ENCODE results near the gene RPL39L.
"Not testable (repeated sequence)": the region's sequence is repeated elsewhere in the genome, so short reads cannot be mapped to it uniquely, and the experiment has no call there.

Gene RPL39L

DNA sequence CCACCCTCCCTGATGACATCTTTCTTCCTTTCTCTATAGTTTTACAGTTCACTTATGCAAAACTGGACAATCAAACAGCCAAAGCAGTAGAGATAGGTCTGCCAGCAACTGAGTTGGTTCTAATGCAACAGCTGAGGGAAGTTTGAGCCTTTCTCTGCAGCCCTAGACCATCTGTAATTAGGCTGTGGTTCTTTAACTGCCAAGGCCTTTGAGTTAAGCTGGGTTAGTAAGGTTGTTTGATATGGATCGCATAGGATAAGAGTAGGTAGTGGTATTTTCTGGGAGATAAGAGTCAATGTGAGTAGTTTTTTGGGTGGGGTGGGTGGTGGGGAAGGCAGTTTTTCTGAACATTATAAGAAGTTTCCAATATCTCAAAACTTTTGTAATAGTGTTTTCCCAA, 3.0 kb downstream of the RPL39L start:
- no peak for DNase-seq

GRCh38 chr3:187135172-187135690, 4.1 kb downstream of the RPL39L start:
- not testable (repeated sequence) for DNase-seq

- not testable (repeated sequence) for DNase-seq
These were observed 6.1 kb downstream of the RPL39L start for GRCh38 chr3:187133181-187133580.

DNA sequence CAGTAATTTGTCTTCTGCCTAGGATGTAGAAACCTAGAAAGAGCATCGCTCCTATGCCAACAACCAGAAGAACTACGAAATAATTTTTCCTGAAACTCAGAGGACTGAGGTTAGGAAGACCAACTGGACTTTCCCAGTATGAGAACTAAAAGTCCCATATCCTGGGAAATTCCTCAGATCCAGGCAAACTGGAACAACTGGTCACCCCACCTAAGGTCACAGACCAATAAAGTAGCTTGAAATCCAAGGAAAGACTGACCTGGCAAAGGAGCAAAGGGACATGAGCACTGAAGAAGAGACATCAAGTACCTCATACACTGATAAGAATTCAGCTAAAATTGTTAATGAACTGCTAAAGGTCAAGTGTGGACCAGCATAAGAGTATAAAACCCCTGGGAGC, 6.6 kb downstream of the RPL39L start:
- no peak for DNase-seq

GRCh38 chr3:187131981-187132380, 7.3 kb downstream of the RPL39L start:
- DNase-seq: no peak

DNA sequence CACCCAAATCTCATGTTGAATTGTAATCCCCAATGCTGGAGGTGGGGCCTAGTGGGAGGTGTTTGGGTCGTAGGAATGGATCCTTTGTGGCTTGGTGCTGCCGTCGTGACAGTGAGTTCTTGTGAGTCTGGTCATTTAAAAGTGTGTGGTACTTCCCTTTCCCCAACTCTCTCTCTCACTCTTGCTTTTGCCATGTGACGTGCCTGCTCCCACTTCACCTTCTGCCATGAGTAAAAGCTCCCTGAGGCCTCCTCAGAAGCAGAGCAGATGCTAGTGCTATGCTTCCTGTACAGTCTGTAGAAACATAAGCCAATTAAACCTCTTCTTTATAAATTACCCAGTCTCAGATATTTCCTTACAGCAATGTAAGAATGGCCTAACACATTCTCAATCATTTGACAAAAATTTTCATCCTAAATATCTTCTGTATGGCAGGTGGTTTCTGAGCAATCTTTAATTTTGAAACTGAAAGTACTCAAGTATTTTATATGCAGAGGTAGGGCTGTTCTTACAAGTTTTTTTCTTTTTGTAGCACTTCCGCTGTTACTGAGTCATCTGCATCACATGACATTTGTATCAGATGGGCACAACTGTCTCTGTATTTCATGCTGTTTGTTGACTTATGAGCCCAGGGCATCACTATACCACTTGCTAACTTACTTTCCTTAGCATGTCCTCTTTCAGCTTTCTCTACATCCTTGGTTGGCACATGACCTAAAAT, 8.8 kb downstream of the RPL39L start:
- peak; percentile 21 for DNase-seq

GRCh38 chr3:187125319-187126031, 13.8 kb downstream of the RPL39L start:
- no peak for DNase-seq

DNA sequence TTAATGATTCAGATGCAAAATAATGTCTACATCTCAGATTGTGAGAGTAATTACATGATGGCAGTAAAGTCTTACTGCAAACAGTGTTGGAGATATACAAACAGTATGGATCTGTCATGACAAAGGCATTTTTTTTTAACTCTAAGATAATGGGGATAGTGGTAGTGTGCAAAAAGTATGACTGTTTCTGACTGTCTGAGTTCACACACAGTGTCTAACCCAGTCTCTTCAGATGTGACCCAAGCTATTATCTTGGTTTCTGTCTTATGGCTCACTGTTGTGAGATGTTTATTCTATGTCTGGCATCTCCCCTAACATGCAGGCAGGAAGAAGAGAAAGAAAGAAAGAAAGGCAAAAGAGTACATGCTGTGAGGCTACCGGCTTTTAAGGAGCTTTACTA, 17.0 kb downstream of the RPL39L start:
- DNase-seq: no peak

- DNase-seq: no peak
These were observed 19.0 kb downstream of the RPL39L start for GRCh38 chr3:187120326-187120725.

DNA sequence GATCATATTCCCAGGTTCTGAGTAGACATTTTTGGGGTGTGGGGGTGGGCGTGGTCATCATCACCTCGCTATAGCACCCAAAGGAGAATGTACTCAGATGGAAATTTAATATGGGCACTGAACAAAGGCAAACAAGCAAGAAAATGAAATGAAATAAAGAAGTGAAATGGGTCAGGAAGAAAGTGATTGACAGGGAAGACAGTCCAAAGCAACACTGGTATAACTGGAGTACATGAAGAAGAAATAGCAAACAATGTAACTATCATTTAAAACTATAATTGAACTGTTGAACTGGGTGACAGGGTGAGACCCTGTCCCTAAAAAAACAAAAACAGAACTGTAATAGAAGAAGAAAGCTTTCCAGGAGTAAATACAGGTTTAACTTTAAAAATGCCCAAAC, 24.8 kb downstream of the RPL39L start:
- DNase-seq: no peak

GRCh38 chr3:187112934-187113793, 26.1 kb downstream of the RPL39L start:
- DNase-seq: no peak

DNA sequence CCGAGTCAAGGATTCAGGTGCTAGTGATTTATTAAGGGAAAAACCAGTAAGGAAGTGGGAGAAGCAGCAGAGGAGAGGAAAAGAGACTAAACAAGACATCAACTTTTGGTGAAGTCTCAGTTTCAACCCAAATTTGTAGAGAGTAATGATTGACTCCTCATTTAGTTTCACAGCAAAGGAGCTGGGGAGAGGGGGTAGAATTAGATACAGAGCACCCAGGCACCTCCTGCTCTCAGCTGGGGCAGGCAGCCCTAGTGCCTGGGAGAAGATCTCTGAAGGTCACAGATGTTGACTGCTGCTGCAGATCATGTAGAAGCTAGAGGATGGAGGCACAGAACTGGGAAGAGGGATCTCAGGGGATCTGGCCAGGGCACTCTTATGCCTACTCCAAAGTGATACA, 29.1 kb downstream of the RPL39L start:
- no peak for DNase-seq

DNA sequence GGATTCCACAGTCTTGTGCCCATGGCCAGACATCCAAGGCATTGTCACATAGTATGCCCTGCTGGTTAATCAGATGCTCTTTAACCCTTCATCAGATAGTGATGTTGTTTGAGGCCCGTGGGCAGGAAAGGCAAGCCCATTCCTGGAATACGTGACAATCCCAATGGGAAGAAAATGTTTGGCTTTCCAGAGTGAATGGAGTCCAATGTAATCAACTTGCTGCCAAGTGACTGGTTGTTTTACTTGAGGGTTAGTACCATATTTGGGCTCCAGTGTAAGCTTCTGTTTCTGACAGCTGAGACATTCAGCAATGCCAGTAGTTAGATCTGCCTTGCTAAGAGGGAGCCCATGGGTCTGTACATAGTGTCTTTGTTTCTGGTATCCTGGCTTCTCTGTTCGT, 31.3 kb downstream of the RPL39L start:
- DNase-seq: no peak

DNA sequence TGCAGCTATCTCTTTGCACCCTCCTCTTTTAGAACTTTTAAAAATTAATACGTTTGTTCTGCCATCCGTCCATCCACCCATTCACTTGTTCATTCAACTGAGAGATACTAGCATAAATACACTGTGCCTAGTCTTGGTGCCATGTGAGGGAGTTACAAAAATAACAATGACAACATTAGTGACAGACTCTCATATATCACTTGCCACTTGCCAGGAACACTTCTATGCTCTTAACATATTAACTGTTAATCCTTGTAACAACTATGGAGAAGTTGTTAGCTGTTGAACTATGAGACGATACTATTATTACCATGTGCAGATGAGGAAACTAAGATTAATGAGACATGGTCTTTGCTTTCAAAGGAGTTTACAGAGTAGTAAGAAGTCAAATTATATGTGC, 33.6 kb downstream of the RPL39L start:
- no peak for DNase-seq

DNA sequence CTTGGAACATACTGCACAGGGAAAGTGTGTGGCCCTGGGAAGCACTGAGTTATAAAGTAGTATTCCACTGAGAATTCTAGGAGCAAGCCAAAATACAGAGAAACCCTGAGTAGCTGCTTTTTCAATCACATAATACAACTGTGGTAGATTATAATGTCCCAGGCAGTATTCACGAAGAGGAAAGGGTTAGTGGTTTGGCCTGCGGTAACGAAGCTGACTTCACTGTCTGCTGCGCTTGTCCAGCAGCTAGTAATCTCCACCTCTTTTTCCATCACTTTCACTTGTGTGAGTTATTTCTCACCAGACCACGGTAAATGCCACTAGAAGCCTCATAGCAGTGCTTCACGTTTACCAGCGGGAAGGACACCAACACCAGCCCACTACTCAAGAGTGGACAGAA, 34.4 kb downstream of the RPL39L start:
- DNase-seq: no peak

DNA sequence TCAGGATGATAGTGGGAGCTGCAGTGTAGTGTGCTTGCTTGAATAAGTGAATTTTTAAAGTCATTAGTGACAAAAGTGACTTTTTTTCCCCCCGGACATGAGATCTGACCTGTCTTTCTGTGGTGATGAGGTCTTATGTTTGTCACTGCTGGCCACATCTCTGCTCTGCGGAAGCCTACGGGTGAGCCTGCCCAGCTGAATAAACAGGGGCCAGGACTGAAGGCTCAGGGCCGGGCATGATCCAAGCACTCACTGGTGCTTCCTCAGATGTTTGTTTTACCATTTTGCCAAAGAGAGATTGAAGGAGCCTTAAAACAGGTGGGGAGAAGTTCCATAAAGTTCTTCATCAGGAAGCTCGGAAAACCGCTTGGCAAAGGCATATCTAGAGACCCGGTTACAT, 35.0 kb downstream of the RPL39L start:
- no peak for DNase-seq

DNA sequence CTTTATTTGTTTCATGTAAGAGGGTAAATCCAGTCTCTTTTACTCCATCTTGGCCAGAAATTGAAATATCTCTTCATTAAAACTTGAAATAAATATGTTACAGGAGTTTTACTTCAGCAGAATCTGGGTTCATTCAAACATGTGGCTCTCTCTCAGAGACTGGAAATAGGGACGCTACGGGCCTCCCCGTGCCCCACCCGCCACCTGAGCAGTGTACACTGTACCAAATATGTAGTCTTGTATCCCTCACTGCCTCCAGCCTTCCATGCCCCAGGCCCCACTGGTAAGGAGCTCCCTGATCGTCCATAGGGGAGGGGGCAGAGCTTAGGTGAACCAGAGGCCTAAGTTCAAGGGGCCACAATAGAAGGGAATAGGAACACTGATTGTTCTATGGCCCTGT, 36.0 kb downstream of the RPL39L start:
- no peak for DNase-seq

DNA sequence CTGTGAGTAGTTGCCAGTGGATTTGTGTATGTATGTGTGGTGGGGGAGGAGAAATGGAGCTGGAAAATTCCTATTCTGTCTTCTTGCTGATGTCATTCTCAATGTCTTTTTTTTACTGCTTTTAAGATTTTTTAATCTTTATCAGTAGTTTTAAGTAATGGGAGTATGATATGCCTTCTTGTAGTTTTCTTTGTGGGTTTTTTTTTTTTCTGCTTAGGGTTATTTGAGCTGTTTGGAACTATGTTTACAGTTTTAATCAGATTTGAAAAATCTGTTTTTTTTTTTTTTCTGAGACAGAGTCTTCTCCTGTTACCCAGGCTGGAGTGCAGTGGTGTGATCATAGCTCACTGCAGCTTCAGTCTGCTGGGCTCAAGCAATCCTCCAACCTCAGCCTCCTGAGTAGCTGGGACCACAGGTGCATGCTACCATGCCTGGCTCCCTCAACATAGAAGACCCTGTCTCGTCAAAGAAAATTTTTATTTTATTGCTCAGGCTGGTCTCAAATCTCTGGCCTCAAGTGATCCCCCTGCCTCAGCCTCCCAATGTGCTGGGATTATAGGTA, 37.1 kb downstream of the RPL39L start:
- no peak for DNase-seq

- DNase-seq: peak; percentile 62
These were observed 37.9 kb downstream of the RPL39L start for GRCh38 chr3:187101184-187102072.

DNA sequence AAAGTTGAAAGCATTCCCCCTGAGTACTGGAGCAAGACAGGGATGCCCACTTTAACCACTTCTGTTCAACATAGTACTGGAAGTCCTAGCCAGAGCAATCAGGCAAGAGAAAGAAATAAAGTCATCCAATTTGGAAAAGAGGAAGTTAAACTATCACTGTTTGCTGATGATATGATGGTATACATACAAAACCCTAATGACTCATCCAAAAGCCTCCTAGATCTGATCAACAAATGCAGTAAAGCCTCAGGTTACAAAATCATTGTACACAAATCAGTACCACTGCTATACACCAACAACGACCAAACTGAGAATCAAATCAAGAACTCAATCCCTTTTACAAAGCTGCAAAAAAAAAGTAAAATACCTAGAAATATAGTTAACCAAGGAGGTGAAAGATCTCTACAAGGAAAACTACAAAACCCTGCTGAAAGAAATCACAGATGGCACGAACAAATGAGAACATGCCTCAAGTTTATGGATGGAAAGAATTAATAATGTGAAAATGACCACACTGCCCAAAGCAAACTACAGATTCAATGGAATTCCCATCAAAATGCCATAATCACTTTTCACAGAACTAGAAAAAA, 40.3 kb downstream of the RPL39L start:
- DNase-seq: no peak

- DNase-seq: no peak
These were observed 46.0 kb downstream of the RPL39L start for GRCh38 chr3:187093320-187093719.

DNA sequence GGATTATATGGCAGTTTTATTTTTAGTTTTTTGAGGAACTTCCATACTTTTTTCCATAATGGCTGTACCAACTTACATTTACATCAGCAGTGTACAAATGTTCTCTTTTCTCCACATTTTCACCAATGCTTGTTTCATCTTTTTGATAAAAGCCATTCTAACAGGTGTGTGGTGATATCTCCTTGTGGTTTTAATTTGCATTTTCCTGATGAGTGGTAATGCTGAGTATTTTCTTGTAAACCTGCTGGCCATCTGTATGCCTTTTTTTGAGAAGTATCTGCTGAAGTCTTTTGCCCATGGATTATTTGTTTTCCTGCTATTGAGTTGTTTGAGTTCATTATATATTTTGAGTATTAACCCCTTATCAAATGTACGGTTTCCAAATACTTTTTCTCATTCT, 50.6 kb downstream of the RPL39L start:
- DNase-seq: no peak
